ENCODE results near the gene SLCO4A1. TPM values are rescaled to one million over a fixed set of nuclear protein-coding genes. Genes with fewer than 3 reads are reported as not detected.

The SLCO4A1 gene
- total RNA-seq, 3 donors from 2014 or later = 13.3 to 18.5 (median 15.0) TPM

GRCh38 chr20:62666736-62667529 lies 24.6 kb downstream of the SLCO4A1 start:
- peak; percentile 87 for ATAC-seq
- no peak overlapping the region for H3K4me3 ChIP-seq
- intact Hi-C loops (cut with DNase I, micrococcal nuclease) = loop anchor here in 1 of 2 donors (5.0 kb wide), 1 partner anchor 125 kb away; no protein-coding TSS in a partner anchor

GRCh38 chr20:62667530-62668440 lies 25.5 kb downstream of the SLCO4A1 start:
- DNase-seq (peak in 1 of 3 donors; percentile 59), ATAC-seq (peak; percentile 13)
- intact Hi-C loops (cut with DNase I, micrococcal nuclease) = loop anchor here in 1 of 2 donors (5.0 kb wide), 1 partner anchor 125 kb away; no protein-coding TSS in a partner anchor
- Histone ChIP-seq H3K9me3 (no peaks in the 10 kb centered on the region), H3K4me1 (ENCODE audit: low read depth) (peaks cover 15% of the 10 kb centered on the region), H3K4me3 (no peak overlapping the region), H3K36me3 (ENCODE audit: low read depth) (no peaks in the 10 kb centered on the region)
- no peak for TF ChIP-seq CTCF (IDR thresholded peaks at IDR 0.05)

More at GRCh38 chr20:62666736-62667529, 24.6 kb downstream of the SLCO4A1 start:
- peak; percentile 82 to 90 (median 86) for DNase-seq
- H3K9me3 ChIP-seq = no peaks in the 10 kb centered on the region
- no peaks in the 10 kb centered on the region for H3K36me3 ChIP-seq (ENCODE audit: low read depth)
- TF ChIP-seq CTCF (IDR thresholded peaks at IDR 0.05) = no peak
- peaks cover 15% of the 10 kb centered on the region for H3K4me1 ChIP-seq (ENCODE audit: low read depth)

- no peak overlapping the region for H3K4me3 ChIP-seq
- TF ChIP-seq CTCF (IDR thresholded peaks at IDR 0.05) = peak; percentile 32
- DNase-seq (peak in 2 of 3 donors; percentile 75 to 85), ATAC-seq (peak; percentile 38)
- no peaks in the 10 kb centered on the region for H3K9me3 ChIP-seq
- no peaks in the 10 kb centered on the region for H3K36me3 ChIP-seq (ENCODE audit: low read depth)
- H3K4me1 ChIP-seq (ENCODE audit: low read depth) = peaks cover 15% of the 10 kb centered on the region
- intact Hi-C loops (cut with DNase I, micrococcal nuclease) = loop anchor here in 1 of 2 donors (5.0 kb wide), 1 partner anchor 124 kb away; no protein-coding TSS in a partner anchor
Measured at GRCh38 chr20:62668441-62669027, 26.2 kb downstream of the SLCO4A1 start.

- Histone ChIP-seq H3K4me3 (no peak overlapping the region), H3K36me3 (ENCODE audit: low read depth) (no peaks in the 10 kb centered on the region), H3K9me3 (no peaks in the 10 kb centered on the region), H3K4me1 (ENCODE audit: low read depth) (peaks cover 15% of the 10 kb centered on the region)
- ATAC-seq (no peak), DNase-seq (no peak)
- intact Hi-C loops (cut with DNase I, micrococcal nuclease) = loop anchor here in 1 of 2 donors (5.0 kb wide), 1 partner anchor 123 kb away; no protein-coding TSS in a partner anchor
- TF ChIP-seq CTCF (IDR thresholded peaks at IDR 0.05) = no peak
Measured at GRCh38 chr20:62669249-62669648, 26.9 kb downstream of the SLCO4A1 start.

GRCh38 chr20:62670156-62670555 lies 27.9 kb downstream of the SLCO4A1 start:
- Histone ChIP-seq H3K4me3 (no peak overlapping the region), H3K36me3 (ENCODE audit: low read depth) (no peaks in the 10 kb centered on the region), H3K4me1 (ENCODE audit: low read depth) (peaks cover 15% of the 10 kb centered on the region), H3K9me3 (no peaks in the 10 kb centered on the region)
- no peak for TF ChIP-seq CTCF (IDR thresholded peaks at IDR 0.05)
- no peak for ATAC-seq
- intact Hi-C loops (cut with DNase I, micrococcal nuclease) = loop anchor here in 1 of 2 donors (5.0 kb wide), 1 partner anchor 117 kb away; no protein-coding TSS in a partner anchor
- no peak for DNase-seq

Data from mucosa of descending colon (tissue), 3 donors.